Ureter (tissue), 1 donor: ENCODE measurements around the gene PTK6. TPM values are rescaled to one million over a fixed set of nuclear protein-coding genes. Genes with fewer than 3 reads are reported as not detected.

Experiments used
- DNase-seq: peaks from one replicate; pipeline ENCODE4 v3.0.0-alpha.2; 2020; ENCODE audit warnings: low spot score
- total RNA-seq: library from RNA; stranded (reverse); gene quantifications from one replicate; pipeline ENCODE4 v1.2.4, GENCODE V29; 2023
- donor health status: DM: yes; HTN: yes; CAD: no.

The PTK6 gene
- total RNA-seq, 1 donor from 2014 or later, result 55.1 TPM

GRCh38 chr20:63557481-63557891 is 20.3 kb upstream of the PTK6 start:
- DNase-seq, result no peak

- DNase-seq, result no peak
Measured at GRCh38 chr20:63556873-63557478, 19.8 kb upstream of the PTK6 start.

GRCh38 chr20:63555661-63556381 is 18.6 kb upstream of the PTK6 start:
- DNase-seq, result no peak

- DNase-seq, result no peak
Measured at GRCh38 chr20:63554361-63555278, 17.4 kb upstream of the PTK6 start.

- DNase-seq, result no peak
Measured at GRCh38 chr20:63553933-63554290, 16.7 kb upstream of the PTK6 start, which contains the start of gene FNDC11. Gene FNDC11, plus strand, starts transcription at chr20:63554159. Its CDS starts 1,505 bp downstream, at chr20:63555664.

GRCh38 chr20:63553251-63553932 is 16.2 kb upstream of the PTK6 start:
- DNase-seq, result peak; percentile 92

GRCh38 chr20:63552481-63553249 is 15.5 kb upstream of the PTK6 start:
- no peak for DNase-seq

- DNase-seq, result no peak
Measured at GRCh38 chr20:63551068-63551467, 13.9 kb upstream of the PTK6 start.

- DNase-seq, result no peak
Measured at GRCh38 chr20:63549679-63550282, 12.6 kb upstream of the PTK6 start.

- no peak for DNase-seq
Measured at GRCh38 chr20:63549019-63549418, 11.8 kb upstream of the PTK6 start.

GRCh38 chr20:63548542-63548941 is 11.4 kb upstream of the PTK6 start:
- no peak for DNase-seq

- no peak for DNase-seq
Measured at GRCh38 chr20:63547725-63548480, 10.7 kb upstream of the PTK6 start, which contains the start of gene SRMS. Gene SRMS, minus strand, starts transcription at chr20:63547749. Its CDS starts 286 bp downstream, at chr20:63547463.

GRCh38 chr20:63546956-63547724 is 10.0 kb upstream of the PTK6 start:
- DNase-seq, result no peak

- DNase-seq, result no peak
Measured at GRCh38 chr20:63546256-63546955, 9.2 kb upstream of the PTK6 start.

GRCh38 chr20:63545814-63546213 is 8.6 kb upstream of the PTK6 start:
- no peak for DNase-seq

- DNase-seq, result no peak
Measured at GRCh38 chr20:63544958-63545516, 7.9 kb upstream of the PTK6 start.

- no peak for DNase-seq
Measured at GRCh38 chr20:63544241-63544957, 7.2 kb upstream of the PTK6 start.
